HepG2 (cell line): ENCODE data around the gene UGGT1. TPM values are rescaled to one million over a fixed set of nuclear protein-coding genes. Genes with fewer than 3 reads are reported as not detected.
A peak's percentile ranks its signal among the peaks of the same experiment; 100 is the strongest.

Experiments
- BHLHE40 ChIP-seq: IDR thresholded peaks from 2 replicates; pipeline ENCODE4 v1.6.1; 2011; ENCODE audit warnings: low read length, improper control_type of control experiment
- CEBPG ChIP-seq: IDR thresholded peaks from 2 replicates; pipeline ENCODE4 v1.6.1; 2016
- ELF4 ChIP-seq: sonication (generic); formaldehyde crosslinking; IDR thresholded peaks from 2 replicates; pipeline ENCODE4 v1.5.0; 2020; ENCODE audit warnings: missing genetic modification reagents, mild to moderate bottlenecking, moderate library complexity, borderline replicate concordance
- FOSL1 ChIP-seq: sonication (generic); formaldehyde crosslinking; IDR thresholded peaks from 2 replicates; pipeline ENCODE4 v1.9.0; 2021; ENCODE audit warnings: missing genetic modification reagents, borderline replicate concordance
- HDAC2 ChIP-seq: sonication (generic); formaldehyde crosslinking; IDR thresholded peaks from 2 replicates; pipeline ENCODE4 v1.4.0; 2020; ENCODE audit warnings: missing genetic modification reagents
- HNRNPL ChIP-seq: fragments of 200-400 bp; formaldehyde crosslinking; IDR thresholded peaks from 2 replicates; pipeline ENCODE4 v1.6.1; 2017; ENCODE audit warnings: mild to moderate bottlenecking, low read depth, low read length
- HNRNPLL ChIP-seq: fragments of 200-400 bp; formaldehyde crosslinking; IDR thresholded peaks from 2 replicates; pipeline ENCODE4 v1.6.1; 2017; ENCODE audit warnings: mild to moderate bottlenecking, low read depth, low read length; ENCODE audit not compliant: poor library complexity, severe bottlenecking
- MLLT10 ChIP-seq: sonication (generic); formaldehyde crosslinking; IDR thresholded peaks from 2 replicates; pipeline ENCODE4 v1.4.0; 2020; ENCODE audit warnings: missing genetic modification reagents
- NFIB ChIP-seq: sonication (generic); formaldehyde crosslinking; IDR thresholded peaks from 2 replicates; pipeline ENCODE4 v1.9.0; 2021; ENCODE audit warnings: missing genetic modification reagents, mild to moderate bottlenecking, borderline replicate concordance
- NR1H2 ChIP-seq: sonication (generic); formaldehyde crosslinking; IDR thresholded peaks from 2 replicates; pipeline ENCODE4 v1.8.1; 2022; ENCODE audit warnings: low read depth, missing genetic modification reagents, borderline replicate concordance
- REXO4 ChIP-seq: sonication (generic); formaldehyde crosslinking; IDR thresholded peaks from 2 replicates; pipeline ENCODE4 v1.8.0; 2022; ENCODE audit warnings: missing genetic modification reagents, mild to moderate bottlenecking, borderline replicate concordance
- RFX1 ChIP-seq: fragments of 450-650 bp; IDR thresholded peaks from 2 replicates; pipeline ENCODE4 v1.6.1; 2017
- ZNF775 ChIP-seq: sonication (generic); formaldehyde crosslinking; IDR thresholded peaks from 2 replicates; pipeline ENCODE4 v1.4.0; 2020; ENCODE audit warnings: missing genetic modification reagents, mild to moderate bottlenecking, moderate library complexity, borderline replicate concordance
- polyA plus RNA-seq, 8 experiments: library from polyadenylated mRNA; depleted of rRNA in 3 of 8; stranded (reverse) in 7 of 8; unstranded in 1 of 8; fragments of >200 nt; fragmentation: Illumina TruSeq in 4 of 8; extraction: Trizol in 4 of 8; gene quantifications; 2 replicates each; pipeline versions ENCODE4 v1.2.1 to v1.2.3, GENCODE V29; 2011 to 2016; ENCODE audit warnings: low read depth in 4 of 8, missing spikeins in 1 of 8, mixed read lengths in 1 of 8; ENCODE audit not compliant: insufficient read depth in 1 of 8
- total RNA-seq, 5 experiments: library from RNA; depleted of rRNA; stranded (reverse); fragments of >200 nt; fragmentation: Illumina TruSeq; extraction: Trizol; gene quantifications; 2 replicates each; pipeline ENCODE4 v1.2.3, GENCODE V29; 2016; ENCODE audit warnings: low read depth in 1 of 5
- TF ChIP-seq, protein P1 (sequence below): sonication (generic); formaldehyde crosslinking; IDR thresholded peaks from 2 replicates; pipeline ENCODE4 v1.4.0; 2020; ENCODE audit warnings: missing genetic modification reagents; ENCODE audit errors: not compliant biosample characterization
- TF ChIP-seq, protein P2 (sequence below): sonication (generic); formaldehyde crosslinking; conservative IDR thresholded peaks from 2 replicates; pipeline ENCODE4 v1.4.0; 2020; ENCODE audit warnings: missing genetic modification reagents
- TF ChIP-seq, protein P3 (sequence below): sonication (generic); formaldehyde crosslinking; IDR thresholded peaks from 2 replicates; pipeline ENCODE4 v1.5.1; 2020; ENCODE audit warnings: mild to moderate bottlenecking, moderate library complexity, missing genetic modification reagents
- TF ChIP-seq, protein P4 (sequence below), 2 experiments: fragments of 450-650 bp in 1 of 2; sonication (generic) in 1 of 2; formaldehyde crosslinking; IDR thresholded peaks; 2 replicates each; pipeline versions ENCODE4 v1.5.0 to v1.8.0; 2020 to 2022; ENCODE audit warnings: mild to moderate bottlenecking in 1 of 2, missing genetic modification reagents in 1 of 2
- TF ChIP-seq, protein P5 (sequence below): sonication (generic); formaldehyde crosslinking; IDR thresholded peaks from 2 replicates; pipeline ENCODE4 v1.4.0; 2020; ENCODE audit warnings: missing genetic modification reagents
- TF ChIP-seq, protein P6 (sequence below): sonication (generic); formaldehyde crosslinking; IDR thresholded peaks from 2 replicates; pipeline ENCODE4 v1.5.0; 2020; ENCODE audit warnings: mild to moderate bottlenecking, missing genetic modification reagents, borderline replicate concordance

Gene UGGT1
- total and polyA plus RNA-seq, 2 of the 13 experiments (the other 11 are each of a cell fraction or from before 2014, with no cell fraction given), result 35.8 to 83.2 TPM

DNA sequence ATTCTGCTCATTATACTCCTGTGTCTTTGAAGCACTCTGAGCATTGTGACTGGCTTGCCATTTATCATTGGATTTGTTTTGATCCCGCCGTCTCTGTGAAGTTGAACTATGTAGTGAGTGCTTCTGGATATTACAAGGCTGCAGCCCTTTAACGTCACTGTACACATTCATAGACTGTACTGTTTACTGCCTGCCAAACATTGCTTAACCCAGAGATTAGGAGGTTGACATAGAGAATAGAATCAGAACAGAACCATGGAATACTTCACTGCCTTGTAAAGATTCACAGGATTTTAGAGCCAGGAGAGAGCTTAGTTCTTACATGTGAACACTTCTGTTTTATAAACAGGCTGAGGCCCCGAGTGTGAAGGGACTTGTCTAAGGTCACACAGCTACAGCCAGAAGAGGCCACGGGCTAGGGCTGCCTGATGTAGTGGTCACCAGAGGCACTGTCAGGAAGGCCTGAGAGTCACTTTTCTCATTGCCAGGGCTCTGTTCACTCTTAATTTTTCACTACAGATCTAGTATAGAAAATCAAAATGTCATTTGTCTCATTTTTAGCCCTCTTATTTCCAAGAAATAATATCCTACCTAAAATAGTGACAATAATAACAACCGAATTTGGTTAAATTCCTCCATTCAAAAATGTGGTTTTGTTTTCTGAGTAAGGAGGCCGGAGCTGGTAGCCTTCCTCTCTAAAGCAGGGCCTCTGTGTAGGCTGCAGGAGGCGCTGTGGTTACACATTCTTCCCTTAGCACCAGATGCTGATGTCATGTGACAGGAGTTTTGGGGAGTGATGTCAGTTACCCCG is 87.9 kb downstream of the UGGT1 start (continued):
- TF ChIP-seq, protein P1, sequence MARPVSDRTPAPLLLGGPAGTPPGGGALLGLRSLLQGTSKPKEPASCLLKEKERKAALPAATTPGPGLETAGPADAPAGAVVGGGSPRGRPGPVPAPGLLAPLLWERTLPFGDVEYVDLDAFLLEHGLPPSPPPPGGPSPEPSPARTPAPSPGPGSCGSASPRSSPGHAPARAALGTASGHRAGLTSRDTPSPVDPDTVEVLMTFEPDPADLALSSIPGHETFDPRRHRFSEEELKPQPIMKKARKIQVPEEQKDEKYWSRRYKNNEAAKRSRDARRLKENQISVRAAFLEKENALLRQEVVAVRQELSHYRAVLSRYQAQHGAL, result no peak
- TF ChIP-seq RFX1 (no peak), CEBPG (peak; percentile 98), ELF4 (CRISPR knock-in tag) (no peak), HNRNPL (no peak), MLLT10 (CRISPR knock-in tag) (no peak), NFIB (CRISPR knock-in tag) (no peak), ZNF775 (CRISPR knock-in tag) (no peak), REXO4 (CRISPR knock-in tag) (no peak), BHLHE40 (no peak; the same call in 1 of the 2 replicates), FOSL1 (no peak), HNRNPLL (no peak), NR1H2 (CRISPR knock-in tag) (no peak), HDAC2 (CRISPR knock-in tag) (peak; percentile 96)
- TF ChIP-seq, protein P2, sequence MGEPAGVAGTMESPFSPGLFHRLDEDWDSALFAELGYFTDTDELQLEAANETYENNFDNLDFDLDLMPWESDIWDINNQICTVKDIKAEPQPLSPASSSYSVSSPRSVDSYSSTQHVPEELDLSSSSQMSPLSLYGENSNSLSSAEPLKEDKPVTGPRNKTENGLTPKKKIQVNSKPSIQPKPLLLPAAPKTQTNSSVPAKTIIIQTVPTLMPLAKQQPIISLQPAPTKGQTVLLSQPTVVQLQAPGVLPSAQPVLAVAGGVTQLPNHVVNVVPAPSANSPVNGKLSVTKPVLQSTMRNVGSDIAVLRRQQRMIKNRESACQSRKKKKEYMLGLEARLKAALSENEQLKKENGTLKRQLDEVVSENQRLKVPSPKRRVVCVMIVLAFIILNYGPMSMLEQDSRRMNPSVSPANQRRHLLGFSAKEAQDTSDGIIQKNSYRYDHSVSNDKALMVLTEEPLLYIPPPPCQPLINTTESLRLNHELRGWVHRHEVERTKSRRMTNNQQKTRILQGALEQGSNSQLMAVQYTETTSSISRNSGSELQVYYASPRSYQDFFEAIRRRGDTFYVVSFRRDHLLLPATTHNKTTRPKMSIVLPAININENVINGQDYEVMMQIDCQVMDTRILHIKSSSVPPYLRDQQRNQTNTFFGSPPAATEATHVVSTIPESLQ (CRISPR knock-in tag), result no peak
- TF ChIP-seq, protein P3, sequence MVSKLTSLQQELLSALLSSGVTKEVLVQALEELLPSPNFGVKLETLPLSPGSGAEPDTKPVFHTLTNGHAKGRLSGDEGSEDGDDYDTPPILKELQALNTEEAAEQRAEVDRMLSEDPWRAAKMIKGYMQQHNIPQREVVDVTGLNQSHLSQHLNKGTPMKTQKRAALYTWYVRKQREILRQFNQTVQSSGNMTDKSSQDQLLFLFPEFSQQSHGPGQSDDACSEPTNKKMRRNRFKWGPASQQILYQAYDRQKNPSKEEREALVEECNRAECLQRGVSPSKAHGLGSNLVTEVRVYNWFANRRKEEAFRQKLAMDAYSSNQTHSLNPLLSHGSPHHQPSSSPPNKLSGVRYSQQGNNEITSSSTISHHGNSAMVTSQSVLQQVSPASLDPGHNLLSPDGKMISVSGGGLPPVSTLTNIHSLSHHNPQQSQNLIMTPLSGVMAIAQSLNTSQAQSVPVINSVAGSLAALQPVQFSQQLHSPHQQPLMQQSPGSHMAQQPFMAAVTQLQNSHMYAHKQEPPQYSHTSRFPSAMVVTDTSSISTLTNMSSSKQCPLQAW (CRISPR knock-in tag), result peak; percentile 78
- TF ChIP-seq, protein P4, sequence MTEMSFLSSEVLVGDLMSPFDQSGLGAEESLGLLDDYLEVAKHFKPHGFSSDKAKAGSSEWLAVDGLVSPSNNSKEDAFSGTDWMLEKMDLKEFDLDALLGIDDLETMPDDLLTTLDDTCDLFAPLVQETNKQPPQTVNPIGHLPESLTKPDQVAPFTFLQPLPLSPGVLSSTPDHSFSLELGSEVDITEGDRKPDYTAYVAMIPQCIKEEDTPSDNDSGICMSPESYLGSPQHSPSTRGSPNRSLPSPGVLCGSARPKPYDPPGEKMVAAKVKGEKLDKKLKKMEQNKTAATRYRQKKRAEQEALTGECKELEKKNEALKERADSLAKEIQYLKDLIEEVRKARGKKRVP (CRISPR knock-in tag; IDR thresholded peaks at IDR 0.05), result peak in 1 of 2 experiments; percentile 46; a peak in 2 of 4 replicates
- TF ChIP-seq, protein P5, sequence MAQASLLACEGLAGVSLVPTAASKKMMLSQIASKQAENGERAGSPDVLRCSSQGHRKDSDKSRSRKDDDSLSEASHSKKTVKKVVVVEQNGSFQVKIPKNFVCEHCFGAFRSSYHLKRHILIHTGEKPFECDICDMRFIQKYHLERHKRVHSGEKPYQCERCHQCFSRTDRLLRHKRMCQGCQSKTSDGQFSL (CRISPR knock-in tag), result no peak
- TF ChIP-seq, protein P6, sequence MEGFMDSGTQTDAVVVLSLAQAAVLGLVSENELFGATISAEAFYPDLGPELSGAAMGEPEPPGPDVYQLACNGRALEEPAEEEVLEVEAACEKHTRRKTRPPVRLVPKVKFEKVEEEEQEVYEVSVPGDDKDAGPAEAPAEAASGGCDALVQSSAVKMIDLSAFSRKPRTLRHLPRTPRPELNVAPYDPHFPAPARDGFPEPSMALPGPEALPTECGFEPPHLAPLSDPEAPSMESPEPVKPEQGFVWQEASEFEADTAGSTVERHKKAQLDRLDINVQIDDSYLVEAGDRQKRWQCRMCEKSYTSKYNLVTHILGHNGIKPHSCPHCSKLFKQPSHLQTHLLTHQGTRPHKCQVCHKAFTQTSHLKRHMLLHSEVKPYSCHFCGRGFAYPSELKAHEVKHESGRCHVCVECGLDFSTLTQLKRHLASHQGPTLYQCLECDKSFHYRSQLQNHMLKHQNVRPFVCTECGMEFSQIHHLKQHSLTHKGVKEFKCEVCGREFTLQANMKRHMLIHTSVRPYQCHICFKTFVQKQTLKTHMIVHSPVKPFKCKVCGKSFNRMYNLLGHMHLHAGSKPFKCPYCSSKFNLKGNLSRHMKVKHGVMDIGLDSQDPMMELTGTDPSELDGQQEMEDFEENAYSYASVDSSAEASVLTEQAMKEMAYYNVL (CRISPR knock-in tag), result peak; percentile 81
